GM12891 (cell line): ENCODE measurements around the gene KANSL1.

Experiments
- PAX5 ChIP-seq: IDR thresholded peaks from 2 replicates; pipeline ENCODE4 v1.6.1; 2011; ENCODE audit warnings: low read length, moderate library complexity, mild to moderate bottlenecking; ENCODE audit not compliant: insufficient read depth, severe bottlenecking
- POLR2A ChIP-seq: IDR thresholded peaks from 2 replicates; pipeline ENCODE4 v1.6.1; 2011; ENCODE audit warnings: low read depth, low read length, control low read depth
- POLR2AphosphoS5 ChIP-seq: IDR thresholded peaks from 2 replicates; pipeline ENCODE4 v1.6.1; 2011; ENCODE audit warnings: low read depth, low read length, control low read depth
- SPI1 ChIP-seq: IDR thresholded peaks from 2 replicates; pipeline ENCODE4 v1.6.1; 2011; ENCODE audit warnings: low read depth, low read length, control low read depth
- TAF1 ChIP-seq: IDR thresholded peaks from 2 replicates; pipeline ENCODE4 v1.6.1; 2011; ENCODE audit warnings: low read depth, low read length, control low read depth

GRCh38 chr17:46035112-46035818 is 158.0 kb downstream of the KANSL1 start:
- TF ChIP-seq POLR2AphosphoS5 (no peak), POLR2A (no peak), PAX5 (no peak), TAF1 (no peak), SPI1 (peak; percentile 42; the same call in 1 of the 2 replicates)
